IMR-90 (cell line): Measurements from ENCODE around the gene NGEF. TPM values are rescaled to one million over a fixed set of nuclear protein-coding genes. Genes with fewer than 3 reads are reported as not detected.

Experiments used
- ATAC-seq: fragments of 200-7000 bp; cut with Tn5 transposase; 2 replicates; pipeline ENCODE4 v1.9.1; 2020; ENCODE audit warnings: low read depth, mild to moderate bottlenecking, moderate library complexity
- BruUV-seq: library from RNA; stranded (reverse); fragments of 400-500 nt; replicated peaks from 2 replicates; lab custom pipeline; 2021; lab: Mats Ljungman, UMichigan
- CTCF ChIA-PET: fragments of 300-600 bp; formaldehyde crosslinking; extraction: SDS; loops from one replicate; lab custom pipeline; 2021; ENCODE audit warnings: antibody characterized with exemption; lab: Yijun Ruan, JAX
- POLR2A ChIA-PET: fragments of 300-600 bp; sonication (Branson Sonifier 250); formaldehyde crosslinking; loops from one replicate; lab custom pipeline; 2022; ENCODE audit warnings: antibody characterized with exemption; ENCODE audit not compliant: unreplicated experiment; lab: Charles Lee
- DNase-seq: peaks from one replicate; pipeline ENCODE4 v3.0.0; 2013
- H2AFZ ChIP-seq: replicated peaks from 2 replicates; pipeline ENCODE3; 2013; ENCODE audit warnings: low read length, mild to moderate bottlenecking; ENCODE audit not compliant: poor library complexity
- H2AK5ac ChIP-seq: 2 replicates; pipeline ENCODE4 v1.6.1; 2013; ENCODE audit warnings: low read depth, low read length, inconsistent platforms
- H2AK9ac ChIP-seq: replicated peaks from 2 replicates; pipeline ENCODE3; 2013; ENCODE audit warnings: mild to moderate bottlenecking, low read depth, low read length, moderate library complexity; ENCODE audit not compliant: poor library complexity
- H2BK120ac ChIP-seq: 2 replicates; pipeline ENCODE4 v1.6.1; 2013; ENCODE audit warnings: low read depth, low read length, inconsistent platforms
- H2BK15ac ChIP-seq: 3 replicates; pipeline ENCODE4 v1.6.1; 2013; ENCODE audit warnings: low read depth, low read length, inconsistent platforms
- H2BK20ac ChIP-seq: 2 replicates; pipeline ENCODE4 v1.6.1; 2013; ENCODE audit warnings: low read depth, mild to moderate bottlenecking, inconsistent platforms, low read length, moderate library complexity
- H2BK5ac ChIP-seq: 2 replicates; pipeline ENCODE4 v1.6.1; 2013; ENCODE audit warnings: mild to moderate bottlenecking, low read depth, low read length, inconsistent platforms; ENCODE audit not compliant: poor library complexity, severe bottlenecking
- H3K14ac ChIP-seq: replicated peaks from 2 replicates; pipeline ENCODE4 v1.6.1; 2013; ENCODE audit warnings: low read depth, low read length, inconsistent platforms
- H3K18ac ChIP-seq: 2 replicates; pipeline ENCODE4 v1.6.1; 2013; ENCODE audit warnings: low read depth, low read length, control low read depth
- H3K23ac ChIP-seq: 2 replicates; pipeline ENCODE4 v1.6.1; 2013; ENCODE audit warnings: low read depth, low read length, inconsistent platforms
- H3K27ac ChIP-seq: 2 replicates; pipeline ENCODE4 v1.5.1; 2013; ENCODE audit warnings: mild to moderate bottlenecking, control low read depth, low read length; ENCODE audit not compliant: insufficient read depth
- H3K27me3 ChIP-seq: 2 replicates; pipeline ENCODE4 v1.6.1; 2013; ENCODE audit warnings: low read length; ENCODE audit not compliant: control insufficient read depth, insufficient read depth
- H3K36me3 ChIP-seq: 2 replicates; pipeline ENCODE4 v1.6.1; 2013; ENCODE audit warnings: low read length, mixed read lengths; ENCODE audit not compliant: control insufficient read depth, insufficient read depth
- H3K4ac ChIP-seq: 2 replicates; pipeline ENCODE4 v1.6.1; 2013; ENCODE audit warnings: low read depth, low read length, inconsistent platforms
- H3K4me1 ChIP-seq: 2 replicates; pipeline ENCODE4 v1.6.1; 2013; ENCODE audit warnings: low read length, mixed read lengths; ENCODE audit not compliant: control insufficient read depth, insufficient read depth
- H3K4me2 ChIP-seq: 2 replicates; pipeline ENCODE4 v1.6.1; 2013; ENCODE audit warnings: low read depth, mild to moderate bottlenecking, control low read depth, low read length, moderate library complexity
- H3K4me3 ChIP-seq: 2 replicates; pipeline ENCODE4 v1.5.1; 2013; ENCODE audit warnings: low read depth, mild to moderate bottlenecking, control low read depth, low read length, moderate library complexity; ENCODE audit not compliant: insufficient read depth
- H3K56ac ChIP-seq: 2 replicates; pipeline ENCODE4 v1.6.1; 2013; ENCODE audit warnings: low read length, inconsistent platforms; ENCODE audit not compliant: insufficient read depth; ENCODE audit errors: extremely low read depth
- H3K79me1 ChIP-seq, 2 experiments: 2 replicates each; pipeline ENCODE4 v1.6.1; 2013; ENCODE audit warnings: low read length in 2 of 2, inconsistent platforms in 1 of 2, low read depth in 1 of 2
- H3K9ac ChIP-seq: 2 replicates; pipeline ENCODE4 v1.6.1; 2013; ENCODE audit warnings: low read depth, low read length, control low read depth
- H3K9me1 ChIP-seq: 2 replicates; pipeline ENCODE4 v1.6.1; 2013; ENCODE audit warnings: low read length, inconsistent platforms; ENCODE audit not compliant: insufficient read depth
- H3K9me3 ChIP-seq: 2 replicates; pipeline ENCODE4 v1.6.1; 2013; ENCODE audit warnings: low read length; ENCODE audit not compliant: control insufficient read depth, insufficient read depth
- H4K20me1 ChIP-seq: 2 replicates; pipeline ENCODE4 v1.6.1; 2013; ENCODE audit warnings: low read length, inconsistent platforms; ENCODE audit not compliant: insufficient read depth
- H4K5ac ChIP-seq: 2 replicates; pipeline ENCODE4 v1.6.1; 2013; ENCODE audit warnings: mild to moderate bottlenecking, low read depth, low read length, control low read depth
- H4K8ac ChIP-seq, 2 experiments: 2 replicates each; pipeline ENCODE4 v1.6.1; 2013; ENCODE audit warnings: low read depth in 2 of 2, low read length in 2 of 2, control low read depth in 1 of 2, inconsistent platforms in 1 of 2
- H4K91ac ChIP-seq: 2 replicates; pipeline ENCODE4 v1.6.1; 2013; ENCODE audit warnings: low read depth, low read length, inconsistent platforms; ENCODE audit not compliant: insufficient read depth
- CTCF ChIP-seq: conservative IDR thresholded peaks from 2 replicates; pipeline ENCODE4 v1.5.1; 2012; ENCODE audit warnings: mild to moderate bottlenecking, low read depth, low read length, improper control_type of control experiment
- NFE2L2 ChIP-seq: fragments of 150-350 bp; IDR thresholded peaks from 2 replicates; pipeline ENCODE4 v1.6.1; 2016; ENCODE audit warnings: low read depth, mild to moderate bottlenecking, low read length
- RAD21 ChIP-seq: IDR thresholded peaks from 2 replicates; pipeline ENCODE4 v1.6.1; 2012; ENCODE audit warnings: low read length, improper control_type of control experiment
- SMC3 ChIP-seq: fragments of 150-350 bp; IDR thresholded peaks from 2 replicates; pipeline ENCODE4 v1.6.1; 2016; ENCODE audit warnings: low read depth, mild to moderate bottlenecking, antibody characterized with exemption, low read length, moderate library complexity
- WGBS, 2 experiments: methylation state at CpG; one replicate each; pipeline versions ENCODE4 v1.1.5 to v1.1.7; 2013; ENCODE audit warnings: missing lambda C conversion rate in 2 of 2; ENCODE audit not compliant: insufficient read length in 1 of 2; ENCODE audit errors: extremely low coverage in 2 of 2; 5-methylcytosine and 5-hydroxymethylcytosine counted together
- dilution Hi-C: fragments of 300-500 bp; cut with HindIII; formaldehyde crosslinking; loops from one replicate; pipeline ENCODE4 v1.14.3; 2018; ENCODE audit warnings: low sequenced_read_pairs; ENCODE audit not compliant: unreplicated experiment
- in situ Hi-C: fragments of 300-500 bp; cut with MboI; formaldehyde crosslinking; loops from 3 replicates; pipeline ENCODE4 v1.14.3; 2019; ENCODE audit warnings: low sequenced_read_pairs, inconsistent platforms, mixed read lengths
- intact Hi-C: fragments of 100-400 bp; cut with micrococcal nuclease; formaldehyde crosslinking; loops from 2 replicates; pipeline ENCODE4 v1.10.0; 2022
- polyA plus RNA-seq, 3 experiments: library from polyadenylated mRNA; depleted of rRNA; stranded (reverse); fragments of >200 nt; gene quantifications; 2 replicates each; pipeline ENCODE4 v1.2.3, GENCODE V29; 2012; ENCODE audit warnings: low replicate concordance in 1 of 3
- total RNA-seq: library from RNA; depleted of rRNA; stranded (reverse); fragments of >200 nt; gene quantifications from 2 replicates; pipeline ENCODE4 v1.2.3, GENCODE V29; 2012

NGEF gene
- total and polyA plus RNA-seq, 2 of the 4 experiments (the other 2 are of a cell fraction) = 1.1 to 1.7 TPM

GRCh38 chr2:232893834-232894233 is 119.2 kb downstream of the NGEF start:
- Histone ChIP-seq H3K4me2 (no peak overlapping the region), H2BK20ac (no peak overlapping the region), H4K5ac (no peak overlapping the region), H3K4me1 (peaks cover 1% of the 10 kb centered on the region; the same call in 1 of the 2 replicates), H3K9me3 (no peaks in the 10 kb centered on the region), H3K14ac (no peak overlapping the region), H3K4me3 (no peak overlapping the region), H2BK15ac (no peak overlapping the region), H3K56ac (no peak overlapping the region), H4K91ac (no peak overlapping the region), H3K9me1 (0 out of 2 replicates have a peak, but pooled peaks cover 3% of the 10 kb centered on the region), H3K27me3 (no peaks in the 10 kb centered on the region; the same call in 1 of the 2 replicates), H3K23ac (no peak overlapping the region), H4K8ac (no peak overlapping the region), H2AK9ac (no peak overlapping the region), H3K4ac (no peak overlapping the region), H2AK5ac (no peak overlapping the region), H2BK5ac (no peak overlapping the region), H2BK120ac (no peak overlapping the region), H3K18ac (no peak overlapping the region), H2AFZ (no peak overlapping the region), H3K79me1 (no peaks in the 10 kb centered on the region), H3K36me3 (no peaks in the 10 kb centered on the region), H3K9ac (no peak overlapping the region), H4K20me1 (no peaks in the 10 kb centered on the region), H3K27ac (no peak overlapping the region)
- dilution Hi-C loops (no loop called here), intact Hi-C loops (no loop called here), in situ Hi-C loops (no loop called here)
- 100% methylated on average over 3 of the region's 8 CpGs; no CpG with 5 or more reads in 1 of the 2 experiments for WGBS, 2 experiments
- DNase-seq = no peak
- no peak for TF ChIP-seq SMC3
- no peak for TF ChIP-seq RAD21
- no peak for TF ChIP-seq NFE2L2
- TF ChIP-seq CTCF = no peak
- POLR2A ChIA-PET = no interaction called here
- no TSS peak for BruUV-seq
- ATAC-seq = no peak
- CTCF ChIA-PET = no interaction called here
